Measurements from ENCODE around the gene NEK1. TPM values are rescaled to one million over a fixed set of nuclear protein-coding genes. Genes with fewer than 3 reads are reported as not detected.
"Not testable (repeated sequence)": the region's sequence is repeated elsewhere in the genome, so short reads cannot be mapped to it uniquely, and the experiment has no call there.

The NEK1 gene
- total RNA-seq, 1 donor from 2014 or later = 14.2 TPM

- intact Hi-C loops (cut with micrococcal nuclease) = loop anchor here (1.0 kb wide), 1 partner anchor 8 kb away; the partner anchor contains the start of gene NEK1
Measured at GRCh38 chr4:169604131-169604900, 8.1 kb downstream of the NEK1 start.

DNA sequence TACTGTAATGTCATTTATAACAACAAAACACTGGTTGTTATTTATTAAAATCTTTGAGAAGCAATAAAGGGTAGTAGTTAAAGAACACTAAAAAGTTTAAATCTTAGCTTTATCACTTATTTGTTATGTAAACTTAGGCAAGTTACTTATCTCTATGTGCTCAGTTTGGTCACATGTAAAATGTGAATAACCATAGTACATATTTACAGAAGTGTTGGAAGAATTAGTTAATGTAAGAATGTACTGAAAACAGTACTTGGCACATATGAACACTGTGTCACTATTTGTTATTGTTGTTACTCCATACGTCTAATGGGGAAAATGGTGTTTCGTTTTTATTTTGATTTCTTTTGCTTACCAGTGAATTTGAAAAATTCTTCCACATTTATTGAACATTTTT is 9.1 kb downstream of the NEK1 start:
- intact Hi-C loops (cut with micrococcal nuclease) = no loop called here

DNA sequence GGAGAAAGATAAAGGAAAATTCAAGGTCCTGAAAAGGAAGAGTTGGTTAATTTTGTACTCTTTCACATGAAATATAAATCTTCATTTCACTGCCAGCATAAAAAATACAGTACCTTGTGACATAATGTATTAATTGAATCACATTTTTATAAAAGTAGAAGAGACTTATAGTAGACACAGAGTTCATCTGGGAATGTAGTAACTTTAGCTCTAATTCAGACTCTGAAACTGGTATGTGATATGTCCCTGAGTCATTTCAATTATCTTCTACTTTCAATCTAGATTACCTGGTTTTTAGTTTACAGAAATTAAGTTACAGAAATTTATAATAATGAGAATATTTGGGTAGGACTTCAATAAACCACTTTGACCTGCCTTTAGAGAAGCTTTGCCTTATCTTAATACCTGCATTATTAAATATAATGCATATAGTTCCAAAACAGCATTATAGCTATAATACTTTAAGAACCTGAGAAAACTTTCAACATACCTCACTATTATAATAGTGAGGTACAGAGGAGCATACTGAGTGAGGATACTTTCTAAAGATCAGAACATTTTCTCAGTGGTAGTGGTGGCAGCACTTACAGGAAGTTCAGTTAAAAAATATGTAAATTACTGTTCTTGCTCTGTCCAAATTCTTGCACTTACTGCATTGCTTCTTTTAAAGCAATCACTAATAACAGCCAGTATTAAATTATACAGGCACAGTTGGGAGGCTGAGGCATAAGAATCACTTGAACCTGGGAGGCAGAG is 11.2 kb downstream of the NEK1 start:
- intact Hi-C loops (cut with micrococcal nuclease) = no loop called here

GRCh38 chr4:169594560-169595195 is 17.7 kb downstream of the NEK1 start:
- intact Hi-C loops (cut with micrococcal nuclease) = no loop called here

DNA sequence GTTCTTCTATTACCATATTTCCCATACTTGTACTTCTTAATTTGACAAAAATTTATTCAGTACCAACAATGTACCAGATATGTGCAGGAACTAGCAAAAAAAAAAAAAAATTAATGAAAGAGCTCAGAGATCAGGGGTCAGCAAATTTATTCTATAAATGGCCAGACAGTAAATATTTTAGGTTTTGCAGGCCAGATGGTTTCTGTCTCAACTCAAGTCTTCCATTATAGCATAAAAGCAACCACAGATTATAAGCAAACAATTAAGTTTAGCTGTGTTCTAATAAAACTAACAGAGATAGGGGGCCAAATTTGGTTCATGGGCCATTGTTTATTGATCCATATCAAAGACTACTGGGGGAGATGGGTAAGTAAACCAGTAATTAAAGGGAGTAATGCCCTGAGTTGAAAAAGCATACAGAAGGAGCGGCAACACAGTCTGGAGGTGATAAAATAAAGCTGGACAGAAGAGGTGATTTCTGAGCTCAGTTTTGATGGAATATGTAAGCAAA is 19.3 kb downstream of the NEK1 start:
- intact Hi-C loops (cut with micrococcal nuclease) = no loop called here

GRCh38 chr4:169583563-169583962 is 28.8 kb downstream of the NEK1 start:
- intact Hi-C loops (cut with micrococcal nuclease) = no loop called here

DNA sequence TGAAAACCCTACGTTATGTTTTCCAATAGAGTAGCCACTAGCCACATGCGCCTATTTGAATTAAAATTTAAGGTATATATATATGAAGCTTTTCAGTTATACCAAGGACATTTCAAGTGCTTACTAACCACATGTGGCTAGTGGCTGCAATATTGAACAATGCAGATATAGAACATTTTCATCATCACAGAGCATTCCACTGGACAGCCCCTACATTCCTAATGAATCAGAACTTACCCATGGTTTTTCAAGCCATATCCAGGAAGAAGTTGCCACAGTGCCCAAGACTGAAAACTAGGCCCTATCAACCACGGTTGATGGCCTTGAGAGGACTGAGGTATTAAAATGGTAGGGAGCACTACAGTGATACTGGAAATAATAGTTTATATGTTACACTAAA is 29.7 kb downstream of the NEK1 start:
- intact Hi-C loops (cut with micrococcal nuclease) = no loop called here

- intact Hi-C loops (cut with micrococcal nuclease) = no loop called here
Measured at GRCh38 chr4:169582203-169582602, 30.2 kb downstream of the NEK1 start.

- intact Hi-C loops (cut with micrococcal nuclease) = no loop called here
Measured at GRCh38 chr4:169573889-169574288, 38.5 kb downstream of the NEK1 start.

GRCh38 chr4:169571435-169571834 is 40.9 kb downstream of the NEK1 start:
- intact Hi-C loops (cut with micrococcal nuclease) = no loop called here

GRCh38 chr4:169571012-169571411 is 41.4 kb downstream of the NEK1 start:
- intact Hi-C loops (cut with micrococcal nuclease) = not testable (repeated sequence)

DNA sequence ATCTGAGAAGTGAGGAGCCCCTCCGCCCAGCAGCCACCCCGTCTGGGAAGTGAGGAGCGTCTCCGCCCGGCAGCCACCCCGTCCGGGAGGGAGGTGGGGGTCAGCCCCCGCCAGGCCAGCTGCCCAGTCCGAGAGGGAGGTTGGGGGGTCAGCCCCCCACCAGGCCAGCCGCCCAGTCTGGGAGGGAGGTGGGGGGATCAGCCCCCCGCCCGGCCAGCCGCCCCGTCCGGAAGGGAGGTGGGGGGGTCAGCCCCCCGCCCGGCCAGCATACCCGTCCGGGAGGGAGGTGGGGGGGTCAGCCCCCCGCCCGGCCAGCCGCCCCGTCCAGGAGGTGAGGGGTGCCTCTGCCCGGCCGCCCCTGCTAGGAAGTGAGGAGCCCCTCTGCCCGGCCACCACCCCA is 42.1 kb downstream of the NEK1 start:
- intact Hi-C loops (cut with micrococcal nuclease) = not testable (repeated sequence)

DNA sequence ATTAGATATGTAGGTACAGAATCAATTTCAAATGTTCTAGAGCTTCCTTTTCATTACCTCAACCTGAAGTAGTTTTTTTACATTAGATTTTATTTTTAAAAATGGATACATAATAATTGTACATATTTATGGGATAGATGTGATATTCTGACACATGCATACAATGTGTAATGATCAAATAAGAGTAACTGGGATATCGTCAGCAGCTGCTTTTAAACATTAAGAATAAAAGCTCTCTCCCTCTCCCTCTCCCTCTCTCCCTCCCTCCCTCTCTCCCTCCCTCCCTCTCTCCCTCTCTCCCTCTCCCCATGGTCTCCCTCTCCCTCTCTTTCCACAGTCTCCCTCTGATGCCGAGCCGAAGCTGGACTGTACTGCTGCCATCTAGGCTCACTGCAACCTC is 43.2 kb downstream of the NEK1 start:
- intact Hi-C loops (cut with micrococcal nuclease) = loop anchor here (5.0 kb wide), 3 partner anchors 77 to 1417 kb away; no protein-coding TSS in a partner anchor

DNA sequence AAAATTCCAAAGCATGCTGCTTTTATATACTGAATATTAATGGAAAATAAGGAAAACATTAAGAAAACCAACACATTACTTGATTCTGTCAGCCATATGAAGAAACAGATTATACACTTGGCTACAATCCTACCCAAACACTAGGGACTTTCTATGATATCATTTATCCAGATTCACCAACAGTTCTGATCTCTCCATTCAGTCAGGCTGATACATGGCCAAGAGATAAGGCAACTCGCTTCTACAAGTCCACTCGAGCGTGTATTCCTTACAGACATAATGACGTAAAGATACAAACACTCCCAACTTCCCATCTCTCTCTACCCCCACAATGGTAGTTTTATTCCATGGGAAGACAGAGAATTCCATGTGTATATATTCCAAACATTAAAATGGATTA is 44.5 kb downstream of the NEK1 start:
- intact Hi-C loops (cut with micrococcal nuclease) = loop anchor here (5.0 kb wide), 3 partner anchors 76 to 1416 kb away; no protein-coding TSS in a partner anchor

- intact Hi-C loops (cut with micrococcal nuclease) = loop anchor here (1.0 to 5.0 kb wide), 6 partner anchors 74 to 1414 kb away; partner anchors contain the start of gene CBR4
Measured at GRCh38 chr4:169566021-169566818, 46.2 kb downstream of the NEK1 start.

DNA sequence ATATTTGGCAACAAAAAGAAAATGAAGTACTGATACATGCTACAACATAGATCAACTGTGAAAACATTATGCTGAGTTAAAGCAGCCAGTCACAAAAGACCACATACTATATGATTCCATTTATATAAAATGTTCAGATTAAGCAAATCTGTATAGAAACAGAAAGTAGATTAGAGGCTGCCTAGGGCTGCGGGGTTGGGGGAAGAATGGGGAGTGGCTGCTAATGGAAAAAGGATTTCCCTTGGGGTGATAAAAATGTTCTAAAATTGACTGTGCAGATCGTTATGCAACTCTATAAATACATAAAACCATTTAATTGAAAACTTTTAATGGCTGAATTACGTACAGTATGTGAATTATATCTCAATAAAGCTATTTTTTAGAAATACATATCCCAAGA is 46.8 kb downstream of the NEK1 start:
- intact Hi-C loops (cut with micrococcal nuclease) = loop anchor here (1.0 to 5.0 kb wide), 6 partner anchors 73 to 1413 kb away; partner anchors contain the start of gene CBR4

GRCh38 chr4:169557061-169557636 is 55.2 kb downstream of the NEK1 start:
- intact Hi-C loops (cut with micrococcal nuclease) = no loop called here

- intact Hi-C loops (cut with micrococcal nuclease) = not testable (repeated sequence)
Measured at GRCh38 chr4:169546548-169546947, 65.8 kb downstream of the NEK1 start.

- intact Hi-C loops (cut with micrococcal nuclease) = no loop called here
Measured at GRCh38 chr4:169540774-169541173, 71.6 kb downstream of the NEK1 start.

- intact Hi-C loops (cut with micrococcal nuclease) = no loop called here
Measured at GRCh38 chr4:169530048-169530447, 82.3 kb downstream of the NEK1 start.

Data from T-helper 1 cell treated with Interleukin-12 subunit alpha and Interleukin-12 subunit beta and Interleukin-4 antibody, amounts not matched to agents 30 ng/mL and 1 ng/mL, for 36 hours (primary cell).